Smooth muscle cell (in vitro differentiated cells): ENCODE data around the gene TYRO3. TPM values are rescaled to one million over a fixed set of nuclear protein-coding genes. Genes with fewer than 3 reads are reported as not detected.

Experiments used
- DNase-seq: peaks from one replicate; lab custom pipeline; 2025; ENCODE audit not compliant: unreplicated experiment; lab: John Stamatoyannopoulos, UW
- H2AFZ ChIP-seq: fragments of 200-600 bp; sonication (generic); 2 replicates; pipeline ENCODE4 v1.6.0; 2016; ENCODE audit warnings: antibody characterized with exemption, low read depth, mild to moderate bottlenecking
- H3F3A ChIP-seq: fragments of 200-600 bp; sonication (generic); 2 replicates; pipeline ENCODE4 v1.6.0; 2017; ENCODE audit warnings: antibody characterized with exemption, low read depth
- H3K27ac ChIP-seq: fragments of 200-600 bp; sonication (generic); 2 replicates; pipeline ENCODE4 v1.5.1; 2016; ENCODE audit warnings: low read depth, mild to moderate bottlenecking
- H3K27me3 ChIP-seq: fragments of 200-600 bp; sonication (generic); 2 replicates; pipeline ENCODE4 v1.6.1; 2016; ENCODE audit warnings: low read depth, mild to moderate bottlenecking
- H3K36me3 ChIP-seq: fragments of 200-600 bp; sonication (generic); 2 replicates; pipeline ENCODE4 v1.5.1; 2016; ENCODE audit warnings: low read depth
- H3K4me1 ChIP-seq: fragments of 200-600 bp; sonication (generic); 2 replicates; pipeline ENCODE4 v1.5.1; 2016; ENCODE audit warnings: low read depth
- H3K4me2 ChIP-seq: fragments of 200-600 bp; sonication (generic); 2 replicates; pipeline ENCODE4 v1.6.0; 2016; ENCODE audit warnings: mild to moderate bottlenecking
- H3K4me3 ChIP-seq: fragments of 200-600 bp; sonication (generic); 2 replicates; pipeline ENCODE4 v1.5.1; 2016; ENCODE audit warnings: mild to moderate bottlenecking
- H3K79me2 ChIP-seq: fragments of 200-600 bp; sonication (generic); 2 replicates; pipeline ENCODE4 v1.6.0; 2016; ENCODE audit warnings: low read depth, mild to moderate bottlenecking
- H3K9ac ChIP-seq: fragments of 200-600 bp; sonication (generic); 2 replicates; pipeline ENCODE4 v1.6.0; 2016; ENCODE audit warnings: low read depth
- H3K9me3 ChIP-seq: fragments of 200-600 bp; sonication (generic); replicated peaks from 2 replicates; pipeline ENCODE4 v1.5.1; 2016; ENCODE audit warnings: low read depth
- H4K20me1 ChIP-seq: fragments of 200-600 bp; sonication (generic); 2 replicates; pipeline ENCODE4 v1.6.0; 2016; ENCODE audit warnings: low read depth
- WGBS: methylation state at CpG from one replicate; pipeline ENCODE4 v1.1.7; 2016; ENCODE audit warnings: low lambda C conversion rate; 5-methylcytosine and 5-hydroxymethylcytosine counted together
- polyA plus RNA-seq: library from polyadenylated mRNA; unstranded; fragments of >200 nt; fragmentation: Nextera tagmentation; extraction: Ambion mirVana; gene quantifications from 2 replicates; pipeline ENCODE4 v1.2.1, GENCODE V29; 2016
- total RNA-seq: library from RNA; depleted of rRNA; stranded (reverse); fragments of >200 nt; gene quantifications from 2 replicates; pipeline ENCODE4 v1.2.3, GENCODE V29; 2014
- TF ChIP-seq, protein P1 (sequence below): fragments of 200-600 bp; sonication (generic); IDR thresholded peaks from 2 replicates; pipeline ENCODE4 v1.5.1; 2017; ENCODE audit warnings: borderline replicate concordance, mild to moderate bottlenecking, antibody characterized with exemption; ENCODE audit not compliant: insufficient read depth, poor library complexity, severe bottlenecking

The TYRO3 gene
- total and polyA plus RNA-seq, 2 experiments from 2014 or later = 11.5 to 20.5 TPM

DNA sequence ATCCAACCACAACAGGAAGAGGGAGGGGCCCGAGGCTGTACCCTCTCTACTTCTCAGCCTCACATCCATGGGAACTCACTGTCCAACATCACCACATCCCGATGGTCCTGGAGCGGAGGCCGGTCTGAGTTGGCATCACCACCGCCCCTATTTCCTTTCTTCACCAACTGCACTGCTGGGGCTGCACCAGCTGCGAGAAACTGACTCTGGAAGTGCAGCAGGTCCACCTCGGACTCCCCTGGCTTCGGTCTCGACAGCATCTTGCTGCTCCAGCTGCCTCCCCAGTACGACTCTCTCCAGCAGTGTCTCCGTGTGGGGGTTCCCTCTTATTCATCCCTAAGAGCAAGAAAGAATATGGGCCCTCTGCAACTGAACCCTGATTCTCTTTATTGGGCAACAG lies 22.1 kb upstream of the TYRO3 start:
- 96% methylated on average over 11 of the region's 11 CpGs for WGBS
- H2AFZ ChIP-seq = no peak overlapping the region
- H4K20me1 ChIP-seq = peaks cover 17% of the 10 kb centered on the region
- H3F3A ChIP-seq = no peaks in the 10 kb centered on the region
- no peaks in the 10 kb centered on the region for H3K4me1 ChIP-seq
- H3K4me3 ChIP-seq = no peak overlapping the region
- H3K79me2 ChIP-seq = peaks cover 2% of the 10 kb centered on the region
- no peak overlapping the region for H3K9ac ChIP-seq
- H3K36me3 ChIP-seq = no peaks in the 10 kb centered on the region
- DNase-seq = no peak
- TF ChIP-seq, protein P1, sequence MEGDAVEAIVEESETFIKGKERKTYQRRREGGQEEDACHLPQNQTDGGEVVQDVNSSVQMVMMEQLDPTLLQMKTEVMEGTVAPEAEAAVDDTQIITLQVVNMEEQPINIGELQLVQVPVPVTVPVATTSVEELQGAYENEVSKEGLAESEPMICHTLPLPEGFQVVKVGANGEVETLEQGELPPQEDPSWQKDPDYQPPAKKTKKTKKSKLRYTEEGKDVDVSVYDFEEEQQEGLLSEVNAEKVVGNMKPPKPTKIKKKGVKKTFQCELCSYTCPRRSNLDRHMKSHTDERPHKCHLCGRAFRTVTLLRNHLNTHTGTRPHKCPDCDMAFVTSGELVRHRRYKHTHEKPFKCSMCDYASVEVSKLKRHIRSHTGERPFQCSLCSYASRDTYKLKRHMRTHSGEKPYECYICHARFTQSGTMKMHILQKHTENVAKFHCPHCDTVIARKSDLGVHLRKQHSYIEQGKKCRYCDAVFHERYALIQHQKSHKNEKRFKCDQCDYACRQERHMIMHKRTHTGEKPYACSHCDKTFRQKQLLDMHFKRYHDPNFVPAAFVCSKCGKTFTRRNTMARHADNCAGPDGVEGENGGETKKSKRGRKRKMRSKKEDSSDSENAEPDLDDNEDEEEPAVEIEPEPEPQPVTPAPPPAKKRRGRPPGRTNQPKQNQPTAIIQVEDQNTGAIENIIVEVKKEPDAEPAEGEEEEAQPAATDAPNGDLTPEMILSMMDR = no peak
- no peaks in the 10 kb centered on the region for H3K9me3 ChIP-seq
- no peaks in the 10 kb centered on the region for H3K27me3 ChIP-seq
- no peak overlapping the region for H3K27ac ChIP-seq
- no peak overlapping the region for H3K4me2 ChIP-seq

DNA sequence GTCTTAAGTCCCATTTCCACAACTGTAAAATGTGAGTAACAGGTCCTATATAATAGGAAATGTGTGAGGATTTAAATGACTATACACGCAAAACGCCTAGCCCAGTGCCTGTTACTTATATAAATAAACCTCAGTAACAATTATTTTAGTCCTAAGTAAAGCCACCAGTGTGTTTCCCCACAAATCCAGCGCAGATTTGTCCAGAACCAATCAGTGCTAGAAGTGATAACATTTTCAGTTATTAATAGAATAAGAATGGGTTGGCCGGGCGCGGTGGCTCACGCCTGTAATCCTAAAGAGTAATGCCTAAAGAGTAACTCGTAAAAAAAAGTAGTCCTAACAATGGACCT lies 15.5 kb upstream of the TYRO3 start:
- Histone ChIP-seq H2AFZ (peak overlapping the region; percentile 95), H3K4me2 (peak overlapping the region; percentile 82), H3F3A (no peaks in the 10 kb centered on the region), H3K4me1 (peaks cover 3% of the 10 kb centered on the region), H3K9me3 (no peaks in the 10 kb centered on the region), H3K9ac (peak overlapping the region; percentile 86), H3K4me3 (peak overlapping the region; percentile 93), H3K36me3 (no peaks in the 10 kb centered on the region), H3K79me2 (peaks cover 17% of the 10 kb centered on the region), H3K27me3 (no peaks in the 10 kb centered on the region), H4K20me1 (peaks cover 11% of the 10 kb centered on the region), H3K27ac (peak overlapping the region; percentile 74)
- 10% methylated on average over 8 of the region's 8 CpGs for WGBS
- TF ChIP-seq, protein P1 = no peak
- no peak for DNase-seq

DNA sequence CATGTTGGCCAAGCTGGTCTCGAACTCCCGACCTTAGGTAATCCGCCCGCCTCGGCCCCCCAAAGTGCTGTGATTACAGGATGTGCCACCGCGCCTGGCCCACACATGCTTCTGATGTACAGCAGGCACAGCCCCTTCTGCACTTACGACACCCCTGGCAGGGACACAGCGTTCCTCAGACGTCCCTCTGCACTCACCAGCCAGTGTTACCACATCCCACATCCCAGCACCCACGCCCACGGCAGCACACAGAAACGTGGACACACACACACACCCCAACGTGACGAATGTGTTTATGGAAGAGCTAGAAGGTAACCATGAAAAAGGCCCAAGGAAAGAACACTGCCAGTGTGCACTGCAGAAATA lies 14.4 kb upstream of the TYRO3 start:
- Histone ChIP-seq H3K4me3 (peak overlapping the region; percentile 93), H3K36me3 (no peaks in the 10 kb centered on the region), H3K9ac (no peak overlapping the region), H2AFZ (no peak overlapping the region), H3F3A (no peaks in the 10 kb centered on the region), H3K27me3 (no peaks in the 10 kb centered on the region), H3K4me1 (peaks cover 3% of the 10 kb centered on the region), H3K9me3 (no peaks in the 10 kb centered on the region), H3K79me2 (peaks cover 17% of the 10 kb centered on the region), H4K20me1 (peaks cover 1% of the 10 kb centered on the region), H3K4me2 (peak overlapping the region; percentile 82), H3K27ac (no peak overlapping the region)
- WGBS = 92% methylated on average over 15 of the region's 15 CpGs
- TF ChIP-seq, protein P1 = no peak
- DNase-seq = no peak

DNA sequence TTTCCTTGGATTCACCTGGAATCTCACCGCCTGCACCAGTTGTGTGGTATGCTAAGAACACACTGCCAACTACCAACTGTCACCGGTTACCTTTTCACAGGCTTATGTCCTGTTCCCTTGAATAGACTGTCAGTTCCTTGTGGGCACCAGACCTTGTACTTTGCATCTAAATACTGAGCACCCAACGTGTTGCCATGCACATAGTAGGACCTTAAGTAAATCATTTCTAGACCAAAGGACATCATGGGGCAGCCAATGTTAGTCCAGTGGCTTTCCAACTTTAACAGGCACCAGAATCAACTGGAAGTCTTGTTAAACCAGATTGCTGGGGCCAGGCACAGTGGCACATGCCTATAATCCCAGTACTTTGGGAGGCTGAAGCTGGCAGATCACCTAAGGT lies 13.8 kb upstream of the TYRO3 start:
- Histone ChIP-seq H3F3A (no peaks in the 10 kb centered on the region), H3K27ac (no peak overlapping the region), H3K9ac (no peak overlapping the region), H4K20me1 (no peaks in the 10 kb centered on the region), H3K4me1 (peaks cover 3% of the 10 kb centered on the region), H3K27me3 (no peaks in the 10 kb centered on the region), H3K9me3 (no peaks in the 10 kb centered on the region), H3K36me3 (no peaks in the 10 kb centered on the region), H3K79me2 (peaks cover 17% of the 10 kb centered on the region), H3K4me3 (no peak overlapping the region), H2AFZ (no peak overlapping the region), H3K4me2 (no peak overlapping the region)
- WGBS = 95% methylated on average over 3 of the region's 3 CpGs
- TF ChIP-seq, protein P1 = no peak
- DNase-seq = no peak
